ENCODE data around the gene RAB7B. TPM values are rescaled to one million over a fixed set of nuclear protein-coding genes. Genes with fewer than 3 reads are reported as not detected.

The RAB7B gene
- total and polyA plus RNA-seq, 9 of the 15 experiments (the other 6 are each of a cell fraction or from before 2014, with no cell fraction given), result 0.03 to 0.29 (median 0.07) TPM; not detected in 4

- TF ChIP-seq CHD7 (IDR thresholded peaks at IDR 0.05; ENCODE audit: low read depth, low read length) (no peak), CBX8 (IDR thresholded peaks at IDR 0.05; ENCODE audit: borderline replicate concordance, extremely low read depth, low read depth, low read length, poor library complexity, severe bottlenecking) (no peak), ILF3 (IDR thresholded peaks at IDR 0.05; ENCODE audit: borderline replicate concordance) (no peak)
These were observed 56.2 kb downstream of the RAB7B start (continued) for GRCh38 chr1:205947024-205947423.
